ENCODE data around the gene RUSC1.
"Not testable (repeated sequence)": the region's sequence is repeated elsewhere in the genome, so short reads cannot be mapped to it uniquely, and the experiment has no call there.

RUSC1 gene

DNA sequence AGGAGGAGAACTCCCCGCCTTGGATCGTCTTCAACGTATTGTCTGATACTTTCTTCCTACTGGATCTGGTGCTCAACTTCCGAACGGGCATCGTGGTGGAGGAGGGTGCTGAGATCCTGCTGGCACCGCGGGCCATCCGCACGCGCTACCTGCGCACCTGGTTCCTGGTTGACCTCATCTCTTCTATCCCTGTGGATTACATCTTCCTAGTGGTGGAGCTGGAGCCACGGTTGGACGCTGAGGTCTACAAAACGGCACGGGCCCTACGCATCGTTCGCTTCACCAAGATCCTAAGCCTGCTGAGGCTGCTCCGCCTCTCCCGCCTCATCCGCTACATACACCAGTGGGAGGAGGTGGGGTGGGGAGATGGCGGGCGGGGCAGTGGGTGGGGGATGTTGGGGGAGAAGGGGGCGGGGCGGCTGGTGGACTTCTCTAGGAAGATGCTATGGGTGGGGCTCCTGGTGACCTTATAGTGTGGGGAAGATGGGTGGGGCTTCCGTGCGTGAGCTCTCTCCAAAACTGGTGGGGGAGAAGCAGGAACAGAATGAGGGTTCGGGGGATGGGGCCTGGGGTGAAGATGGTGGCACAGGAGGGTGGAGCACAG lies 38.1 kb upstream of the RUSC1 start:
- Histone ChIP-seq H3K36me3 (ENCODE audit: control insufficient read depth in 5 of 5, insufficient read depth in 5 of 5, low read length in 5 of 5) (peaks cover 0 to 10% (median 0%) of the 10 kb centered on the region in 5 donors), H3K4me3 (ENCODE audit: low read depth in 1 of 5, low read length in 5 of 5) (no peak overlapping the region), H3K4me1 (ENCODE audit: control insufficient read depth in 5 of 5, insufficient read depth in 5 of 5, low read length in 5 of 5) (peaks cover 0 to 11% (median 9%) of the 10 kb centered on the region in 5 donors), H3K27ac (ENCODE audit: low read depth, low read length) (no peak overlapping the region), H3K27me3 (ENCODE audit: control insufficient read depth in 5 of 5, insufficient read depth in 4 of 5, low read length in 5 of 5) (no peaks in the 10 kb centered on the region), H3K9ac (ENCODE audit: low read length in 5 of 5) (no peak overlapping the region), H3K9me3 (ENCODE audit: control insufficient read depth in 5 of 5, low read length in 5 of 5) (no peaks in the 10 kb centered on the region)

DNA sequence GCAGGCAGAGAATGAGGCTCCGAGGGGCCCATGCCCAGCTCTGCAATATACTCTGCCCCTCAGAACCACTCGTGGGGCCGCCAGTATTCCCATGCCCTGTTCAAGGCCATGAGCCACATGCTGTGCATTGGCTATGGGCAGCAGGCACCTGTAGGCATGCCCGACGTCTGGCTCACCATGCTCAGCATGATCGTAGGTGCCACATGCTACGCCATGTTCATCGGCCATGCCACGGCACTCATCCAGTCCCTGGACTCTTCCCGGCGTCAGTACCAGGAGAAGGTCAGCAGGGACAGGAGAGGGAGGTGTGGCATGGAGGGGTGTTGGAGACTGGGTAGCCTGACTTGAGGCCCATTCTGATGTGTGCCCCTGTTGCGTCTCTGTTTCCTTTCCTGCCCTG lies 36.2 kb upstream of the RUSC1 start:
- Histone ChIP-seq H3K27me3 (ENCODE audit: control insufficient read depth in 5 of 5, insufficient read depth in 4 of 5, low read length in 5 of 5) (no peaks in the 10 kb centered on the region), H3K36me3 (ENCODE audit: control insufficient read depth in 5 of 5, insufficient read depth in 5 of 5, low read length in 5 of 5) (peaks cover 0 to 10% (median 0%) of the 10 kb centered on the region in 5 donors), H3K9ac (ENCODE audit: low read length in 5 of 5) (no peak overlapping the region), H3K27ac (ENCODE audit: low read depth, low read length) (no peak overlapping the region), H3K4me3 (ENCODE audit: low read depth in 1 of 5, low read length in 5 of 5) (no peak overlapping the region), H3K9me3 (ENCODE audit: control insufficient read depth in 5 of 5, low read length in 5 of 5) (no peaks in the 10 kb centered on the region), H3K4me1 (ENCODE audit: control insufficient read depth in 5 of 5, insufficient read depth in 5 of 5, low read length in 5 of 5) (no peaks in the 10 kb centered on the region)

DNA sequence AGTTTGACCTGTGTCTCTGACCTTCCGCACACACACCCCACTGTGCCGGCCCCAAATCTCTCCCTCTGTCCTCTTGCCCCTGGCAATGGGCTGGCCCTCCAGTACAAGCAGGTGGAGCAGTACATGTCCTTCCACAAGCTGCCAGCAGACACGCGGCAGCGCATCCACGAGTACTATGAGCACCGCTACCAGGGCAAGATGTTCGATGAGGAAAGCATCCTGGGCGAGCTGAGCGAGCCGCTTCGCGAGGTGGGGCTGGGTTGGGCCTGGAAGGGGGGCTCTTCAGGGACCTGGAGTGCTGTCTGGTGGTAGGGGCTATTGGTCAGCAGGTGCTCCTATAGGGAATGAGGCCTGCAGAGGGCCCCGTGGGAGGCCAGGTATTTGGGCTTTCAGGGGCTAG lies 35.6 kb upstream of the RUSC1 start:
- peak overlapping the region in 1 of 5 donors; percentile 11 for H3K9ac ChIP-seq (ENCODE audit: low read length in 5 of 5)
- H3K9me3 ChIP-seq (ENCODE audit: control insufficient read depth in 5 of 5, low read length in 5 of 5): no peaks in the 10 kb centered on the region
- no peaks in the 10 kb centered on the region for H3K27me3 ChIP-seq (ENCODE audit: control insufficient read depth in 5 of 5, insufficient read depth in 4 of 5, low read length in 5 of 5)
- no peak overlapping the region for H3K4me3 ChIP-seq (ENCODE audit: low read depth in 1 of 5, low read length in 5 of 5)
- no peak overlapping the region for H3K27ac ChIP-seq (ENCODE audit: low read depth, low read length)
- H3K4me1 ChIP-seq (ENCODE audit: control insufficient read depth in 5 of 5, insufficient read depth in 5 of 5, low read length in 5 of 5): no peaks in the 10 kb centered on the region
- H3K36me3 ChIP-seq (ENCODE audit: control insufficient read depth in 5 of 5, insufficient read depth in 5 of 5, low read length in 5 of 5): peaks cover 0 to 10% (median 0%) of the 10 kb centered on the region in 5 donors

DNA sequence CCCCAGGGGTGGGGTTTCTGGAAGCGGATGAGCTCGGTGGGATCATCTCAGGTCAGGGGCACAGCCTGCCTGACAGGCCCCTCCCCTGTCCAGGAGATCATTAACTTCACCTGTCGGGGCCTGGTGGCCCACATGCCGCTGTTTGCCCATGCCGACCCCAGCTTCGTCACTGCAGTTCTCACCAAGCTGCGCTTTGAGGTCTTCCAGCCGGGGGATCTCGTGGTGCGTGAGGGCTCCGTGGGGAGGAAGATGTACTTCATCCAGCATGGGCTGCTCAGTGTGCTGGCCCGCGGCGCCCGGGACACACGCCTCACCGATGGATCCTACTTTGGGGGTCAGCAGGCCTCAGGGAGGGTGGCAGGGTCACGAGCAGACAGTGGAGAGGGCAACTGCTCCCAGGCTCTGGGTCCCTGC lies 35.1 kb upstream of the RUSC1 start:
- no peaks in the 10 kb centered on the region for H3K4me1 ChIP-seq (ENCODE audit: control insufficient read depth in 5 of 5, insufficient read depth in 5 of 5, low read length in 5 of 5)
- H3K36me3 ChIP-seq (ENCODE audit: control insufficient read depth in 5 of 5, insufficient read depth in 5 of 5, low read length in 5 of 5): peaks cover 0 to 10% (median 0%) of the 10 kb centered on the region in 5 donors
- no peaks in the 10 kb centered on the region for H3K27me3 ChIP-seq (ENCODE audit: control insufficient read depth in 5 of 5, insufficient read depth in 4 of 5, low read length in 5 of 5)
- no peak overlapping the region for H3K27ac ChIP-seq (ENCODE audit: low read depth, low read length)
- H3K9me3 ChIP-seq (ENCODE audit: control insufficient read depth in 5 of 5, low read length in 5 of 5): no peaks in the 10 kb centered on the region
- no peak overlapping the region for H3K4me3 ChIP-seq (ENCODE audit: low read depth in 1 of 5, low read length in 5 of 5)
- no peak overlapping the region for H3K9ac ChIP-seq (ENCODE audit: low read length in 5 of 5)

DNA sequence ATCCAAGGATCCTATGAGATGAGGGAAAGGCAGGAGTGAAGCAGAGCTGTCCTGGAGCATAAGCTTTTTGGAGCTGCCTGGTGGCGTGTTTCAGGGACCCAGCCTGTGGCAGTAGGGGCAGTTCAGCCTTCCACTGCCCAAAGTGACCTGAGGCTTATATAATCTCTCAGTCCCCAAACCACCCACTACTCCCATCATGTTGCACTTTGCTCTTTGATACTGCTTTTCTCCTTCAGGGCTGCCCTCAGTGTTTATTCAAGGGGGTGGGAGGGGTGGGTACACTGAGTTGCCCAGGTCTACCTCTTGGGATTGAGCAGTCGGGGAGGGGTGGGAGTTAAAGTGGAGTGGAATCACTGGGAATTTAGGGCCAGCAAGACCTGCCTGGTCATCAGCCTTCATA lies 34.1 kb upstream of the RUSC1 start:
- Histone ChIP-seq H3K27ac (ENCODE audit: low read depth, low read length) (no peak overlapping the region), H3K36me3 (ENCODE audit: control insufficient read depth in 5 of 5, insufficient read depth in 5 of 5, low read length in 5 of 5) (peaks cover 0 to 10% (median 0%) of the 10 kb centered on the region in 5 donors), H3K27me3 (ENCODE audit: control insufficient read depth in 5 of 5, insufficient read depth in 4 of 5, low read length in 5 of 5) (peaks cover 0 to 2% (median 0%) of the 10 kb centered on the region in 5 donors), H3K9me3 (ENCODE audit: control insufficient read depth in 5 of 5, low read length in 5 of 5) (no peaks in the 10 kb centered on the region), H3K4me3 (ENCODE audit: low read depth in 1 of 5, low read length in 5 of 5) (no peak overlapping the region), H3K9ac (ENCODE audit: low read length in 5 of 5) (no peak overlapping the region), H3K4me1 (ENCODE audit: control insufficient read depth in 5 of 5, insufficient read depth in 5 of 5, low read length in 5 of 5) (no peaks in the 10 kb centered on the region)

DNA sequence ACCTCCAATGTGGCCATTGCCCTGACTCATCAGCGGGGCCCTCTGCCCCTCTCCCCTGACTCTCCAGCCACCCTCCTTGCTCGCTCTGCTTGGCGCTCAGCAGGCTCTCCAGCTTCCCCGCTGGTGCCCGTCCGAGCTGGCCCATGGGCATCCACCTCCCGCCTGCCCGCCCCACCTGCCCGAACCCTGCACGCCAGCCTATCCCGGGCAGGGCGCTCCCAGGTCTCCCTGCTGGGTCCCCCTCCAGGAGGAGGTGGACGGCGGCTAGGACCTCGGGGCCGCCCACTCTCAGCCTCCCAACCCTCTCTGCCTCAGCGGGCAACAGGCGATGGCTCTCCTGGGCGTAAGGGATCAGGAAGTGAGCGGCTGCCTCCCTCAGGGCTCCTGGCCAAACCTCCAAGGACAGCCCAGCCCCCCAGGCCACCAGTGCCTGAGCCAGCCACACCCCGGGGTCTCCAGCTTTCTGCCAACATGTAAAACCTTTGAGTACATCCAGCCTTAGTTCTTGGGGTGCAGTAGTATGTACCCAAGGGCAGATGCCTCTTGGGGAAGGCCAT lies 32.6 kb upstream of the RUSC1 start:
- H3K9ac ChIP-seq (ENCODE audit: low read length in 5 of 5): no peak overlapping the region
- no peak overlapping the region for H3K4me3 ChIP-seq (ENCODE audit: low read depth in 1 of 5, low read length in 5 of 5)
- H3K4me1 ChIP-seq (ENCODE audit: control insufficient read depth in 5 of 5, insufficient read depth in 5 of 5, low read length in 5 of 5): no peaks in the 10 kb centered on the region
- H3K27me3 ChIP-seq (ENCODE audit: control insufficient read depth in 5 of 5, insufficient read depth in 4 of 5, low read length in 5 of 5): peaks cover 0 to 7% (median under 1%) of the 10 kb centered on the region in 5 donors
- H3K36me3 ChIP-seq (ENCODE audit: control insufficient read depth in 5 of 5, insufficient read depth in 5 of 5, low read length in 5 of 5): peaks cover 0 to 10% (median 0%) of the 10 kb centered on the region in 5 donors
- no peaks in the 10 kb centered on the region for H3K9me3 ChIP-seq (ENCODE audit: control insufficient read depth in 5 of 5, low read length in 5 of 5)
- no peak overlapping the region for H3K27ac ChIP-seq (ENCODE audit: low read depth, low read length)

DNA sequence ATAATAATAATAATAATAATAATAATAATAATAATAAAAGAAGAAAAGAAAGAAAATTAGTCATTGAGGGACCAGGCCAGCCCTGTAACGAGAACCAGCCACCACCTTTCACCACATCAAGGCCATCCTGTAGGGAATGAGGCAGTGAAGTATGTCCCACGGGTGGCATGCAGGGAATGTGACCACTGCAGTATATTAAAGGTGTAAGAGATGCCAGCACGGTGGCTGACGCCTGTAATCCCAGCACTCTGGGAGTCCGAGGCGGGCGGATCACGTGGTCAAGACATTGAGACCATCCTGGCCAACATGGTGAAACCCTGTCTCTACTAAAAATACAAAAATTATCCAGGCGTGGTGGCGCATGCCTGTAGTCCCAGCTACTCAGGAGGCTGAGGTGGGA lies 29.7 kb upstream of the RUSC1 start:
- H3K9me3 ChIP-seq (ENCODE audit: control insufficient read depth in 5 of 5, low read length in 5 of 5); H3K27ac ChIP-seq (ENCODE audit: low read depth, low read length); H3K4me3 ChIP-seq (ENCODE audit: low read depth in 1 of 5, low read length in 5 of 5); H3K36me3 ChIP-seq (ENCODE audit: control insufficient read depth in 5 of 5, insufficient read depth in 5 of 5, low read length in 5 of 5); H3K9ac ChIP-seq (ENCODE audit: low read length in 5 of 5): not testable (repeated sequence)
- Histone ChIP-seq H3K4me1 (ENCODE audit: control insufficient read depth in 5 of 5, insufficient read depth in 5 of 5, low read length in 5 of 5) (peaks cover 0 to 11% (median 9%) of the 10 kb centered on the region in 5 donors), H3K27me3 (ENCODE audit: control insufficient read depth in 5 of 5, insufficient read depth in 4 of 5, low read length in 5 of 5) (peaks cover 19 to 34% (median 23%) of the 10 kb centered on the region in 5 donors)

DNA sequence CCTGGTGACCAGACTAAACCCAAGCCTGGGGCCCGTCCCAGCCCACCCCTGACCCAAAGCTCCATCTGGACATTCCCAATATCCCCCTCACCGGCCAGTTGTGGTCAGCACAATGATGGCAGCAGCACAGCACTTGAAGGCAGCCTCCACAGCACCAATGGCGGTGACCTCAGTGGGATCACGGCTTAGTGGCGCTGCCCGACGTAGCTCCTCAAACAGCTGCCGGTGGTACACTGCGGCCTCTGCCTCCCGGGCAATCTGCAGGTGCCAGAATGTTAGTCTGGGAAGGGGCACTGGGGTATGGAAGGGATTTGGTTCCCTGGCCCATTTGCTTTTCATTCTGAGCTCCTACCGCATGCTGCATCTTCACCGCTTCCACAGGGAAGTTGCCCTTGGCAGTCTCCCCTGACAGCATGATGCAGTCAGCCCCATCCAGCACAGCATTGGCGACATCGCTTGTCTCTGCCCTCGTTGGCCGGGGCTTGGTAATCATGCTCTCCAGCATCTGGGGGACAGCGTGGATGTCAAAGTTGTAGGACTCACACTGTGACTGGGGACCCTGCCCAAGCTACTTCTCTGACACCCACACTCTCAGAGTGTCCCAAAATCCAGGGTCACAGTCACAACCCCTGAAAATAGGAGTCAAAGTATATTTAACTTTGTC lies 27.5 kb upstream of the RUSC1 start:
- no peak overlapping the region for H3K4me3 ChIP-seq (ENCODE audit: low read depth in 1 of 5, low read length in 5 of 5)
- peaks cover 0 to 11% (median 9%) of the 10 kb centered on the region in 5 donors for H3K4me1 ChIP-seq (ENCODE audit: control insufficient read depth in 5 of 5, insufficient read depth in 5 of 5, low read length in 5 of 5)
- peaks cover 0 to 3% (median 0%) of the 10 kb centered on the region in 5 donors for H3K36me3 ChIP-seq (ENCODE audit: control insufficient read depth in 5 of 5, insufficient read depth in 5 of 5, low read length in 5 of 5)
- peaks cover 24 to 48% (median 30%) of the 10 kb centered on the region in 5 donors for H3K27me3 ChIP-seq (ENCODE audit: control insufficient read depth in 5 of 5, insufficient read depth in 4 of 5, low read length in 5 of 5)
- H3K27ac ChIP-seq (ENCODE audit: low read depth, low read length): no peak overlapping the region
- H3K9ac ChIP-seq (ENCODE audit: low read length in 5 of 5): no peak overlapping the region
- H3K9me3 ChIP-seq (ENCODE audit: control insufficient read depth in 5 of 5, low read length in 5 of 5): no peaks in the 10 kb centered on the region

DNA sequence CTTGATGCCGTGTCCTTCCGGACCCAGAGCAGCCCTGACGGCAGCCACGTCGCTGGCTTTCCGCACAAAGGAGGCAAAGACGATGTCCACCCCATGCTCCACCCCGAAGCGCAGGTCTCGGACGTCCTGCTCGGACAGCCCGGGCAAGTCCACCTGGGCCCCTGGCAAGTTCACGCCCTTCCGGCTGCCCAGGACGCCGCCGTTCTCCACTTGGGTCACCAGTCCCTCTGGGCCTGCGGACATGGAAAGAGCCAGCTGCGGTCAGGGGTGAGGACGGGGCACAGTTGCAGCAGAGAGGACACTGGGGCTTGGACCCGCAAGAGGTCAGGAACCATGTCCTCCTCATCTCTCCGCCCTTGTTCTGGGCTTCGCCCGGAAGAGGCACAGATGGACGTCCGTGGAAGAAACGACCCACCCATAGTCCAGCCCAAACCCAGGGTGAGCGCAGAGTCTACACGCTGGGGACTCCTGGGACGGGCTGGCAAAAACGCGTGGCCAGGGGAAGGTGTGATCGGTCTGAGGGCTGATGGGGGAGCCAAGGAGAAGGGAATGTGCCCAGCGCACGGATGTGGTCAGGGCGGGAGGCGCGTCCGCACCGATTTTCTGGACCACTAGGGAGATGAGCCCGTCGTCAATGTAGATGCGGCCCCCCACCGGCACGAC lies 26.0 kb upstream of the RUSC1 start:
- H3K27me3 ChIP-seq (ENCODE audit: control insufficient read depth in 5 of 5, insufficient read depth in 4 of 5, low read length in 5 of 5): peaks cover 24 to 48% (median 30%) of the 10 kb centered on the region in 5 donors
- no peak overlapping the region for H3K4me3 ChIP-seq (ENCODE audit: low read depth in 1 of 5, low read length in 5 of 5)
- no peaks in the 10 kb centered on the region for H3K36me3 ChIP-seq (ENCODE audit: control insufficient read depth in 5 of 5, insufficient read depth in 5 of 5, low read length in 5 of 5)
- H3K9ac ChIP-seq (ENCODE audit: low read length in 5 of 5): no peak overlapping the region
- H3K9me3 ChIP-seq (ENCODE audit: control insufficient read depth in 5 of 5, low read length in 5 of 5): no peaks in the 10 kb centered on the region
- H3K27ac ChIP-seq (ENCODE audit: low read depth, low read length): no peak overlapping the region
- peaks cover 0 to 11% (median 9%) of the 10 kb centered on the region in 5 donors for H3K4me1 ChIP-seq (ENCODE audit: control insufficient read depth in 5 of 5, insufficient read depth in 5 of 5, low read length in 5 of 5)
